HT1080 (cell line): ENCODE results near the gene EFNA1. TPM values are rescaled to one million over a fixed set of nuclear protein-coding genes. Genes with fewer than 3 reads are reported as not detected.
A peak's percentile ranks its signal among the peaks of the same experiment; 100 is the strongest.

Experiments used
- DNase-seq: peaks from one replicate; pipeline ENCODE4 v3.0.0-alpha.2; 2015; ENCODE audit warnings: low read depth
- polyA plus RNA-seq, 2 experiments: library from polyadenylated mRNA; depleted of rRNA; stranded (reverse); fragments of >200 nt; gene quantifications; 2 replicates each; pipeline ENCODE4 v1.2.3, GENCODE V29; 2015
- total RNA-seq: library from RNA; depleted of rRNA; stranded (reverse); fragments of >200 nt; shearing (Covaris generic); gene quantifications from 2 replicates; pipeline ENCODE4 v1.2.3, GENCODE V29; 2014; rRNA removed

EFNA1 gene
- 1.4 and 3.6 TPM in 2 replicates for total RNA-seq
- polyA plus RNA-seq (2015; cell fraction: cytosol; rRNA removed), result 2.4 and 3.0 TPM in 2 replicates
- polyA plus RNA-seq (2015; cell fraction: nucleus; rRNA removed), result 1.3 and 3.6 TPM in 2 replicates

- peak; percentile 11 for DNase-seq
Measured at GRCh38 chr1:155127105-155127966, at the start of gene EFNA1. Gene EFNA1 (plus strand): TSS chr1:155127876. CDS start chr1:155127978, 102 bp downstream.

DNA sequence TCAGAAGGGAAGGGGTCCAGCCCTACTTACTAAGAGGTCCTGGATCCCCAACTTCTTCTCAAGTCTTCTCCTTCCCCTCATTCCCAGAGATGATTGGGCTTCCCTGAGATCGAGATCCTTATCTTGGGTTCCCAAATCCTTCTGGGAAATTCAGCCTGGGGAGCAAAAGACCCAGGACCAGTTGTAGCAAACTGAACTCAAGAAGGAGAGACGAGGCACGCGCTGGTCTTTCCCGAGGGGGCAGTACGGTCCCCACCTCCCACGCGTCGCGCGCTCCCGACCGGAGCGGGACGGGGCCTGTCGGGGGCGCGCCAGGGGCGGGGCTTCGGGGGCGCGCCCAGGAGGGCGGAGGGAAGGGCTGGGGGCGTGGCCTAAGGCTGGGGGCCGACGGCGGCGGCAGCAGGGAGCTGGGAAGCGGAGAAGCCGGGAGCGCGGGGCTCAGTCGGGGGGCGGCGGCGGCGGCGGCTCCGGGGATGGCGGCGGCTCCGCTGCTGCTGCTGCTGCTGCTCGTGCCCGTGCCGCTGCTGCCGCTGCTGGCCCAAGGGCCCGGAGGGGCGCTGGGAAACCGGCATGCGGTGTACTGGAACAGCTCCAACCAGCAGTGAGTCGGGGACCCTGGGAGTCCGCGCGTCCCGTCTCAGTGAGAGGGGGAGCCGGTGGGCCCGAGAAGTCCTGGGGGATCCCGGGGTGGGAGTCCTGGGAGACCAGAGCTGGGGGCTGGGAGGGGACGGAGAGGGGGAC is 49.0 kb upstream of the EFNA1 start, which contains the start of gene EFNA3:
Gene EFNA3, plus strand, starts transcription at position 369 of the 741 bp plus-strand sequence. Its CDS starts 105 bp downstream, at position 474.
- DNase-seq, result no peak

DNA sequence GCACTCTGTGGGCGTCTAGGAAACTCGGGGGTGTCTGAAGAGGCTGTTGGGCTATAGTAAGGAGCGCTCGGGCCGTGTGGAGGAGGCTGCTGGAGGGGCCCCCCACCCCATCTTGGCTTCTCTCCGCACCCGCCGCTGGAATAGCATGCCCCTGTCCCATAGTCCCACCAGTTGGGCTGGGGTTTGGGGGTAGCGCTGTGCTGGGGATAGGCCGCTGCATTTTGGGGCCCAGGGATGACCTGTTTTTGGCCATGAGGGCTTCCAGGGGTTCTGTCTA is 48.5 kb upstream of the EFNA1 start:
- DNase-seq, result no peak

GRCh38 chr1:155079487-155080311 is 48.0 kb upstream of the EFNA1 start:
- DNase-seq, result no peak

- no peak for DNase-seq
Measured at GRCh38 chr1:155080312-155081228, 47.1 kb upstream of the EFNA1 start.

DNA sequence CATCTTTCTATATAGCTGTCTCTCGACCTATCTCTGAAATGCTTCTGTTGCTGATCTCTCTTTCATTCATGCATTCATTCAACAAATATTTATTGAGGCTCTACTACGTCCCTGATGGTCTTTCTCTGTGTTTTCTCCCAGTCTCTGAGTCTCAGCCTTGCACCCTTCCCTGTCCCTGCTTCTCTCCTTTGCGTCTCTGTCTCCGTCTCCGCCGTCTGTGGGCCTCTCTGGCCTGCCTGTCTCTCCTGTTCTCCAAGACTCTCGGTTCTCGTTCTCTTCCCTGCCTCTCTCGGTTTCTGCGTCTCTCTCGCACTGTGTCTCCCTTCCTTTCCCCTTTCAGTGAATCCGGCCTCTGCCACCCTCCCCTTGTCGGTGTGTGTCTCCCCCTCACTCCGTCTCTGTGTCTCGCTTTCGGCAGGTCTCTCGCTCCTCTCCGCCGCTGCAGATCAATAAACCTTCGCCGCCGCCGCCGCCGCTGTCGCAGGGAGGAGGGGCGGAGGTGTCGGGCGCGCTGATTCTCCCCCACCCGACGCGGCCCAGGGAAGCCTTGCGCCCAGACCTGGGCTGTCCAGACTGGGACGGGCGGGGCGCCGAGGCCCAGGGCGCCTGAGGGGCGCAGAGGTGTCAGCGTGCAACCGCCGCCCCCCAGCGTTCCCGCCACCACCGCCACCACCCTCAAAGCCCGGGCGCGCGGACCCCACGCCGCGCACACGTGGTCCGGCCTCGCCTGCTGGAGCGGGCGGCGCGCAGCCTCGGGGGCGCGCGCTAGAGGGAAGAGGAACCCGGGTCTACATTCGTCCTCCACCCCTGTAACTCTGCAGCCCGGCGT is 46.0 kb upstream of the EFNA1 start:
- DNase-seq, result no peak

GRCh38 chr1:155082301-155083051 is 45.2 kb upstream of the EFNA1 start:
- DNase-seq, result no peak

DNA sequence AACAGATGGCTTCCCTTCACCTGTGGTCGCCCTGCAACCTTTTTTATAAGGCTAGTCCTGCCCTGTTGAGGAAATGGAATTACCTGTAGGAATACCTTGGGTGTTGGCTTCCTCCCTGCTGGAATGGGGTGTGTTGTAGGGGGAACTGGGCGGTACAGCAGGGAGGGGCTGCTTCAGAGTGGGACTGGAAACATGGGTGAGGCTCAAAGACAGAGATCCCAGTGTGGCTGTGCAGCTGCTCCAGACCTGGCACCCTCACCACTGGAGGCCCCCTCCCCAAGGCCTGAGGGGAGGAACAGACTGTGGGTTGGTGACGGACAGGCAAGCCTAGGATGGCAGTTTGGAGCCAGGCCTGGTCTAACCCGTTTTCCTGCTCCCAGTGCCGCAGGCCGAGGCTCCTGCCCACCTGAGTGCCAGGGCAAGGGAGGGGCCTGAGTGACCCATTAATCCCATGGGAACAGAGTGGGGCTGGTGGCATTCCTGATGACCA is 44.6 kb upstream of the EFNA1 start:
- no peak for DNase-seq

DNA sequence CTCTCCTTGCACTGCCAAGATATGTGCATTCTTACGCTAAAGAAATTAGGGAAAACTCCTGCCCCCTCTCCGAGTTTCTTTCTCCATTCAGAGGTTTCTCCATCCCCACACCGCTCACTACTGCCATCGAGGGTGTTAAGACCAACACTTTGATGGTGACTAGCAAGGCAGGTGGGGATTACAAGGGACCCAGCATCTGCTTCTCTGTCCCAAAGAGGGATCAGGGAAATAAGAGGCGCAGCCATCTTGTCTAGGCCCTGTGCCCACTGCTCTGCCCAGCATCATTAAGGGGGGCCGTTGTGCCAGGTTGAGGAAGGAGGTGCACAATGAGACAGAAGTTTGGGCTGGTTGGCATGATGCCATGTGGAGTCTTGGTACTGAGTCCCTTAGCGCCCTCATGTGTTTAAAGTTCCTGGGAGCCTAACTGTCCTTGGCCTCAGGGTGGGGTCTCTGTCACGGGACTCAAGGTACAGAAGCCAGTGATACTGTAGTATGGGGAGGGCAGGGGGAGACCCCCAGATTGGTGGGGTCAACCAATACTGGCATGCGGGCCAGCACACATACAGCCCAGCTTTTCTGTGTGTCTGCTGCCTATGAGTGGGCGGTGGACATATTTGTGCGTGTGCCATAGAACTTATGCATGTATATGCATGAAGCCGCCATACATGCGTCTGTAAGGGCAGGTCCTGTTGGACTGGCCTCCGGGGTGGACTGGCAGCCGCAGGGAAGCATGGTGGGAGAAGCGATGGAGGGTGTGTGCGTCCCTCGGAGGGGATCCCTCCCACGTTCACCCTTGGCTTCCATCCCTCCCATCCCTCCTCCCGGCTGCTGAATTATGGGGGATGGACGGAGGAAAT is 43.6 kb upstream of the EFNA1 start:
- peak; percentile 24 for DNase-seq

DNA sequence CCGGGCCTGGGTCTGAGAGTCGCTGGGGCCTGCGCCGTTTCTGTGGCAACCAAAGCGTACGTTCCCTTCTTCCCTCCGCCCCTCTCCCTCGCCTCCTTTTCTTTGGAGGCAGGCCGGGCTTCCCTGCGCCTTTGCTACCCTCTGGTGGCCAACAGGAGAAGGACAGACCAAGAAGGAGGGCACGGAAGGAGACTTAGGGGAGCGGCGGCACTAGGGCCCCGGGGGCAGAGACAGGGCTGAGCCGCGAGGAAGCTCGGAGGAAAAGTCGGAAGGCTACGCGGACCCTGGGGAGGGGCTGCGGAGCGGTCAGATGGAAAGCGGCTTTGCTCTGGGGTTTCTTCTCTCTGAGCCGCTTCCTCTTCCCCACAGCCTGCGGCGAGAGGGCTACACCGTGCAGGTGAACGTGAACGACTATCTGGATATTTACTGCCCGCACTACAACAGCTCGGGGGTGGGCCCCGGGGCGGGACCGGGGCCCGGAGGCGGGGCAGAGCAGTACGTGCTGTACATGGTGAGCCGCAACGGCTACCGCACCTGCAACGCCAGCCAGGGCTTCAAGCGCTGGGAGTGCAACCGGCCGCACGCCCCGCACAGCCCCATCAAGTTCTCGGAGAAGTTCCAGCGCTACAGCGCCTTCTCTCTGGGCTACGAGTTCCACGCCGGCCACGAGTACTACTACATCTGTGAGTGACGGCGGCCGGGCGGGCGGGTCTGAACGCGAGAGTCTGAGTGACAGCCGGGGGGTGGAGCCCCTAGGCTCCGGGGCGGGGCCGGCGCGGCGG is 42.8 kb upstream of the EFNA1 start:
- DNase-seq, result peak; percentile 92

DNA sequence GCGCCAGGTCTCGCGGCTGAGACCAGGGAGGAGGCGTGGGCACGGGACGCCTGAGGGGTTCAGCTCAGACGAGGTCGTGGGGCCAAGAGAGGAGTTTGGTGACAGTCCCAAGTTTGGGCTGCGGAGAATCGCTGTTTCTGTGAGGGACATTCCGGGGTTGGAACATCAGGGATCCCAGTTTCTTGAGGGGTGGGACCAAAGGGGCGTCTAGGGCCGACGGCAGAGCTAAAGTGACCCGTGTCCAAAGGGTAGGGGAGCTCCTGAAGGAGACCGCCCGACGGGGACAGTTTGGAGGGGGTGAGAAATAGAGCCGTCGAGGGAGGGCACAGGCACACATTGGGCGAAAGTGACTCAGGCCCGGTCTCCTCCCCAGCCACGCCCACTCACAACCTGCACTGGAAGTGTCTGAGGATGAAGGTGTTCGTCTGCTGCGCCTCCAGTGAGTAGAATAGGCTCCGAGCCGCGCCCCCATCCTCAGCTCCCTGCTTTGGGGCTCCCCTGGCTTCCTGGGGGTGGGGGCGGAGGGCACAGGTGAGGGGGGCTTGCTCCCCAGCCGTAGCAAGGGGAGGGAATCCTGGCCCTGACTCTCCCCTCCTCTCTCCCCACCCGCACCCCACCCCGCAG is 42.1 kb upstream of the EFNA1 start:
- peak; percentile 41 for DNase-seq

DNA sequence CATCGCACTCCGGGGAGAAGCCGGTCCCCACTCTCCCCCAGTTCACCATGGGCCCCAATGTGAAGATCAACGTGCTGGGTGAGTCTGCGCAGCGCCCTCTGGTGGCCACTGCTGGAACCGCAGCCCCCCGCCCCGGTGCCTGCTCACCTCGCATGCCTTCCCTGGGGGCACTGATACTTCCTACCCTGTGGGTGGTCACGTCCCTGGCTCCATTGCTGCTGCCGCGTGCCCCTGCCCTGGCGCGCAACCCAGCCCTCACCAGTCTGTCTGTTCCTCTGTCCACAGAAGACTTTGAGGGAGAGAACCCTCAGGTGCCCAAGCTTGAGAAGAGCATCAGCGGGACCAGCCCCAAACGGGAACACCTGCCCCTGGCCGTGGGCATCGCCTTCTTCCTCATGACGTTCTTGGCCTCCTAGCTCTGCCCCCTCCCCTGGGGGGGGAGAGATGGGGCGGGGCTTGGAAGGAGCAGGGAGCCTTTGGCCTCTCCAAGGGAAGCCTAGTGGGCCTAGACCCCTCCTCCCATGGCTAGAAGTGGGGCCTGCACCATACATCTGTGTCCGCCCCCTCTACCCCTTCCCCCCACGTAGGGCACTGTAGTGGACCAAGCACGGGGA is 41.4 kb upstream of the EFNA1 start:
- peak; percentile 56 for DNase-seq

GRCh38 chr1:155086856-155087535 is 40.7 kb upstream of the EFNA1 start:
- no peak for DNase-seq

- DNase-seq, result peak; percentile 53
Measured at GRCh38 chr1:155091071-155092051, 36.3 kb upstream of the EFNA1 start.
